ENCODE measurements around the gene GPR84. TPM values are rescaled to one million over a fixed set of nuclear protein-coding genes. Genes with fewer than 3 reads are reported as not detected.

The GPR84 gene
- polyA plus RNA-seq, 5 donors, result 0.16 to 0.45 (median 0.19) TPM

GRCh38 chr12:54392485-54393206, 28.4 kb upstream of the GPR84 start:
- no peak for DNase-seq

DNA sequence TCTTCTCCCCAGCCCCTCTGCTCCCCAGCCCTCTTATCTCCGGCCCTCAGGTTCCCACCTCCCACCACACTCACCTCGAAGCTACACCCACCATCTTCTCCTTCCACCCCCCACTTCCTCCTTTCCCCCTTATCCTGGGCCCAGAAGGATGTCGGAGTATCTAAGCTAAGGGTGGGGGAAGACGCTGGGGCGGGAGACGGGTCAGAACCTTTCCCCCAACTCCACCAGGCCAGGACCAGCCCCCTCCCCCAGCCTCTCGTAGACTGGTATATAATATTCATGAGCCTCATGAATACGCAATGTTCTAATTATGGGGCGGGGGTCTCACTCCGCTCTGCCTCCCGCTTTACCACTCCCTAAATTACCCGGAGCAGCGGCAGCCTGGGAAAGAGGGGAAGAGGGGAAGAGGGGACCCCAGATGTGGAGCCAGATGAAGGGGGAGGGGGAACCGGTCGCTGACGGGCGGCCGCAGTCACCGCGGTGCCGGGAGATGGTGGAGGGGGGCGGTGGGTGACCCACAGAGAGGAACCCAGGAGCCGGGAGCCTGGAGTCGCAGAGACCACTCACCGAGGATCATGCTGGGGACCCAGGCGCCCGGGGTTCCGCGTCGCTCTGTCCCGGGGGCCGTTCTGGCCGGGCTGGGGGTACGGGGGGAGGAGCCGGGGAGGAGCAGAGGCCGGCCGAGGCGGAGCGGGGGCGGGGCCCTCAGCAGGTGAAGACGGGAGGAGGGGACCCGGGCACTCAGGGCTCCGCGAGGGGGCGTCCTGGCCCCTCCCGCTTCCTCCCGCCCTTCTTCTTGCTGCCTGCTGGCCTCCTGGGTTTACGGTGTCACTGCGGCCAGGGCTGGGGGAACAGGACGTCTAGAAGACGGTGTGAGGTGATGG, 26.6 kb upstream of the GPR84 start:
- no peak for DNase-seq

- DNase-seq, result no peak
These were observed 25.9 kb upstream of the GPR84 start for GRCh38 chr12:54390176-54390667.

GRCh38 chr12:54389607-54390175, 25.4 kb upstream of the GPR84 start:
- DNase-seq, result no peak

DNA sequence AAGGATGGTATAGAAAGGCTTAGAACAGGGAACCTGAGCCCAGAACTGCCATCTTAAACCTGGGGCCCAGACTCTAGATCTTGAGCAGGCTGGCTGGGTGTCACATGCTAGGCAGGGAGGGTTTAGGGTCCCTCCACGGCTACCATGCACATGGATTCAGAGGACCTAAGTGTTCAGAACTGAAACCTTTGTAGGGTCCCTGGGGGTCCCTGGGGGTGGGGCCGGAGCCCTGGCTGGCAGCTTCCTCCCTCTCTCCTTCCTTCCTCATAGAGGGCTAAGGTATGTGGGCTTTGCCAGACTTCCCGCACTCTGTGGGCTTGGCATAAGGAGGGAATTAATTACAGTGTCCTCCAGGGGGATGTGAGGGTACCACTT, 24.8 kb upstream of the GPR84 start:
- no peak for DNase-seq

DNA sequence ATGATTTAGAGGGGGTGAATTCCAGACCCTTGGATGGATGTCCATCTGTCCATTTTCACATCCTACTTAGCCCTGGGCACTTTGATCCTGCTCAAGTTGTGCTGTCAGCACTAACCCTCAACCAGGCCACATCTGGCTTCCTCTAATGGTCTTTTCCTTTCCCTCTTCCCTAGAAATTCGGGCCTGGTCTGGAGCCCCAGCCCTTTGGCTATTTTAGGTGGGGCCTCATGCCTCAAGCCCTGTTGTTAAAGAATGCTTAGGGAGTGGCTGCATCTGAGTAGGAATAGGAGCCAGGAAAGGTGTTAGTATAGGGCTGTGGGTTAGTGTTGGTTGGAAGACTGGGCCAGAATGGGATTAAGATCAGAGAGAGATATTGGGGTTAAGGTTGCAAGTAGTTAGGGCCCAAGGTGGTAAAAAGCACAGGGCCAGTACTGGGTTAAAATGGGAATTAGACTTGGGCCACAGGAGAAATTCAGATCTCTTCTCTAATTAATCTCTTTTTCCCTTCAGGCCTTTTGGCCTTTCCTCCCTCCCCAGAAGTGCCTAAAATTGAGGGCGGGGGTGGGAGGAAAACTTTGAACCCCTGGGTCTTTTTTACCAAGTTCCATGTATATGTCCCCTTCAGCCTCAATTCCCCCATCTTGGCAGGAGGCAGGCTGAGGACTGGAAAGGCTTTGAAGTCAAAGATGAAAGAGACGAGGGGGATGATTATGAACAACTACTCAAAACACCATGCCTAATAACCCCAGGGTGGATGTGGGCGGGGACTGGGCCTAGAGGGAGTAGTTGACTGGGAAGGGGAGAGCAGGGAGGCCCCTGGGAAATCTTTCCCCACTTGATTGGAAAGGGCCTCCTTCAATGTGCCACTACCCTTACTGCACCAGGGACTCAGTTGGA, 24.2 kb upstream of the GPR84 start:
- no peak for DNase-seq

DNA sequence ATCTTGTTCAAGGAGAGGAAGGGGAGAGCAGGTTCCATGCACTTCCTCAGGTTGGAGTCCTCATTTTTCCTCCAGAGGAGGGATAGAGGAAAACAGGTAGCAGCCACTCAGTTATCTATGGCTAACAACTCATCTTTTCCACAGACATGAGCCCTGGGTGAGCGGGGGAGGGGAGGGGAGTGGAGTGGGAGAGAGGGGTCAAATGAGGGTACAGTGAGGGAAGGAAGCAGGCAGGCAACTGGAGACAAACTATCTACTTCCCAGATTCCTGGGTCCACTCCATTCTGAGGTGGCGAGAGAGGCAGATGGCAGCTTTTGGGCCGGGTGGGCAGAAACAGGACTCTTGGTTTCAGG, 22.8 kb upstream of the GPR84 start:
- no peak for DNase-seq

- no peak for DNase-seq
These were observed 22.3 kb upstream of the GPR84 start for GRCh38 chr12:54386403-54387113.

DNA sequence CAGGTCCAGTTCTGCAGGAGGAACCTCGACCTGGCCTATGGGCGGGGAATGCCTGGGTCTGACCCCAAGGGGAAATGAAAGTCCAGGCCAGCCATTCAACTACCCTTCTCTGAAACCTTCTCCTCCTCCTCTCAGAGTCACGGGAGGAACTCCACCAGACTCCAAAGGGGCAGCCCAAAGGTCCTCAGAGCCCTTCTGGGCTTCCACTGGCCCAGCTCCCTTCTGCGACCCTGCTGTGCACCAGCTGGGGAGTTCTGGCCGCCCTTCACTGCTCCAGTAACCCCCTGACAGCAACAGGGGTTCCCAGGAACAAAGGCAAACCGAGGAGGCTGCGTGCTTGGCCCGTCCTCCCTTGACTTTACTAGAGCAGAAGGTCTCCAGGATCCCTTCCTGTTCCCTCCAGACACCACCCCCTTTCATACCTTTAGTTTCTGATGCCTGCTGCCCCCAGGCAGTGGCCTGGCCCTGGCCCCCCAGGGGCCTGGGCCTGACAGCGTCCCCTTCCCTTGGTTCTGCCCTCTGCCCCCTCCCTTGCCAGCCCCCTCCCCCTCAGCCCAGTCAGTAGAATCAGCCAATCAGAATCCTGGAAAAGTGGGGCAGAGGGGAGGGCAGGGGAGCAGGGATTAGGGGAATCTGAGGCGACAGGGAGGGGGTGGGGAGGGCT, 21.1 kb upstream of the GPR84 start:
- no peak for DNase-seq

DNA sequence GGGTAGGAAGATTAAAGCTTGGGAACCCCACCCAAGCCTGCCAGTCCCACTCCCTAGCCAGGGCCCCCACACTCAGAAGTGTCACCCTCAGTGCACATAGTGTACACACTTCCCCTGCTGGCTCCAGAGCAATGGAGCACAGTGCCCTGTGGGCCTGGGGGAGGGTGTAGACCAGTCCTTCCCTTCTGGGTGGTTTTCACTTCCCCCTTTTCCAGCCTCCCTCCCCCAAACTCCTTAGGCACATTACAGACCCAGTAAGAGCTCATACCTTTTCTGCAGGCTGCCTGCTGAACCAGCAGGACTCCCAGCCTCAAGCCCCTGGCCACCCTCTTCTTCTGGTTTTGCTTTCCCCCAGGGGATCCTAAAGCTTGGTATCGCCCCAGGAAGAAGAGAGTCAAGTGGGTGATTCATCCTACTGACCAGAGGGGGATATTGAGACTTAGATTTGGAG, 20.3 kb upstream of the GPR84 start, which contains the start of gene ZNF385A:
Gene ZNF385A (minus strand): TSS at position 143 of the 451 bp plus-strand sequence. CDS start 219 bp downstream, outside the sequence.
- DNase-seq, result no peak

- no peak for DNase-seq
These were observed 18.8 kb upstream of the GPR84 start for GRCh38 chr12:54383041-54383609.

GRCh38 chr12:54381136-54381535, 16.9 kb upstream of the GPR84 start:
- DNase-seq, result no peak

GRCh38 chr12:54379398-54380201, 15.3 kb upstream of the GPR84 start:
- DNase-seq, result peak; percentile 68 to 79

DNA sequence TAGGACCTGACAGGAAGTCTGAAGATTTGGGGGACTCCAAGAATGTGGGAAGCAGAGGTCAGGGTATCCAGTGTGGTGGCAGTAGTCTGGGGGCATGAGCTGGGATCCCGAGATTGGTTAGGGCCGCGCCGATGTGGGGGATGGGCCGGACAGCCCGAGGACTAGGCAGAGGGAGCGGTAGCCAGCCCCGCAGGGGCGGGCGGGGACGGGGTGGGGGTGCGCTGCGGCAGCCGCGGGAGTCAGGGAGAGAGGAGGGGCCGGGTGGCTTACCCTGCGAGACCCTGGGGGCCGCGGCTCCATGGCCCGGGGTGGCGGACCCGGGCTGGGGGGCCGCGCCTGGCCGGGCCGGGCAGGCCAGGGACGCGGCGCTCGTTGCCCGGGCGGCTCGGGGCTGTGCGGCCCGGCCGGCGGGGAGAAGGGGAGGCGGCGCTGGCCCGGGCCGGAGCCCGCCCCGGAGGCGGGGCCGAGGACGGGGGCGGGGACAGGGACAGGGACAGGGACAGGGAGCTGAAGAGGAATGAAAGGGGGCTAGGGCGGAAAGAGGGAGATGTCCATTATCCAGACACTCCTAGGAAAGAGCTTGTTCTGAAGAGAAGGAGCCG, 14.6 kb upstream of the GPR84 start:
- no peak for DNase-seq

DNA sequence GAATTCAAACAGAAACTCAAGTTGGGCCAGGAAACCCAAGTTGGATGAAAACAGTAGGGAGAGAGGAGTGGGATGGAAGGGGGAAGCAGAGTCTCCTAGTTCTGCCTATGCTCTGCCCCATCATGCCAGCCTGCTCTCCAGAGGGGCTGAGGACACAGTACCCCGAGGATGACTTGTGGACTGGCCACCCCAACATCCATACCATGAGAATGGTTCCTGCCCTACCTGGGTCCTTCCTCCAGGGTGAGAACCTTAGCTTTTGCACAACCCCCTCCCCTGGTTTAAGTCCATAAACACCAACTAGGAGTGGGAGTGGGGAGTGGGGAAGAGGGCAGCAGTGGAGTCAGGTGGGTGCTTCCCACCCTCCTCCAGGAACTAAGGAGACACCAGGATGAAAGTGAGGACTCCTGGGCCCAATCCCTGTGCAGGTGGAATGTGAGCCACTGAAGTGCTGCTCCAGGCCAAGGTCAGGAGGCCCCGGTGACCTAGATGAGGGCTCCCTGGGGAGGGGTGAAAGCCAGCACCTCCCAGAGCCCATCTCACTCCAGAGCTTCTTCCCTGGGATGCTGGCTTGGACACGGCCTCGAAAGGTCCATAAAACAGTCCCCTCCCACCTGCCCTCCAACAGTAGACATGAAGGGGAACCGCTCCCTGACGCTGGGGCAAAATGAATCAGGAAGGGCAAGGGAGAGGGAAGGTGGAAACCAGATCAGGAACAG, 13.7 kb upstream of the GPR84 start:
- DNase-seq, result no peak

GRCh38 chr12:54377007-54377406, 12.7 kb upstream of the GPR84 start:
- no peak for DNase-seq

- no peak for DNase-seq
These were observed 12.3 kb upstream of the GPR84 start for GRCh38 chr12:54376596-54376995.

GRCh38 chr12:54375259-54375579, 10.9 kb upstream of the GPR84 start:
- DNase-seq, result no peak
